Spleen (tissue), 7 donors: ENCODE data around the gene IL25.

Experiments
- CTCF ChIP-seq, 11 experiments: fragments of 200-600 bp in 7 of 11; fragments of 450-650 bp in 4 of 11; sonication (generic) in 4 of 11; IDR thresholded peaks in 8 of 11; conservative IDR thresholded peaks in 3 of 11; 1 replicate in 7 of 11; 2 replicates in 4 of 11; pipeline versions ENCODE4 v1.4.0 to v1.8.0; 2016 to 2021; ENCODE audit warnings: antibody characterized with exemption in 11 of 11, inconsistent platforms in 4 of 11, mild to moderate bottlenecking in 1 of 11
- POLR2A ChIP-seq, 3 donors: fragments of 450-650 bp; IDR thresholded peaks; one replicate each; pipeline ENCODE4 v1.5.1; 2017; ENCODE audit warnings: antibody characterized with exemption in 3 of 3, mild to moderate bottlenecking in 1 of 3
- POLR2AphosphoS5 ChIP-seq, 3 donors: sonication (generic); formaldehyde crosslinking; IDR thresholded peaks; one replicate each; pipeline ENCODE4 v1.5.1; 2017; ENCODE audit warnings: antibody characterized with exemption in 3 of 3
- donor health status: DM: no; HTN: no; CAD: no; lungs with moderate emphysema.
- donor health status: DM: no; HTN: no; CAD: no.
- donor health status: DM: no; HTN: no; CAD: no.

DNA sequence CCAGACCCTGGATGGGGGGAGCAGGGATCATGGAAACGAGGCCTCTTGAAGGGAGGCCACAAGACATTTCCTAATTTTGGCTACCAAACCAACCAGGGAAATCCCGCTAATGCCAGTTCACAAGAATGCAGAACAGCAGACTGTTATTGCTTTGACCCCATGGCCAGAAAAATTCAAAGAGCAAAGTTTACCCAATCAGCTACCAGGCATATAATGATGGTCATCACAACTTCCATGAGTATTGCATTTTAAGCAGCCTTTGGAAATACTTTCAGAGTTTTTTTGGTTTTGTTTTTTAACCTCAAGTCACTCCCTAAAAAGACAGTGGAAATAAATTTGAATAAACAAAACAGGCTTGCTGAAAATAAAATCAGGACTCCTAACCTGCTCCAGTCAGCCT lies at the start of gene IL25:
- TF ChIP-seq CTCF (IDR thresholded peaks at IDR 0.05 in 8 of 11, conservative IDR thresholded peaks at IDR 0.05 in 3 of 11) (no peak), POLR2A (IDR thresholded peaks at IDR 0.05) (no peak), POLR2AphosphoS5 (IDR thresholded peaks at IDR 0.05) (no peak)
